ENCODE results near the gene SLCO4A1.

SLCO4A1 gene

GRCh38 chr20:62689861-62690260 is 47.6 kb downstream of the SLCO4A1 start:
- no peak for DNase-seq

GRCh38 chr20:62690261-62690820 is 48.0 kb downstream of the SLCO4A1 start:
- DNase-seq: no peak

DNA sequence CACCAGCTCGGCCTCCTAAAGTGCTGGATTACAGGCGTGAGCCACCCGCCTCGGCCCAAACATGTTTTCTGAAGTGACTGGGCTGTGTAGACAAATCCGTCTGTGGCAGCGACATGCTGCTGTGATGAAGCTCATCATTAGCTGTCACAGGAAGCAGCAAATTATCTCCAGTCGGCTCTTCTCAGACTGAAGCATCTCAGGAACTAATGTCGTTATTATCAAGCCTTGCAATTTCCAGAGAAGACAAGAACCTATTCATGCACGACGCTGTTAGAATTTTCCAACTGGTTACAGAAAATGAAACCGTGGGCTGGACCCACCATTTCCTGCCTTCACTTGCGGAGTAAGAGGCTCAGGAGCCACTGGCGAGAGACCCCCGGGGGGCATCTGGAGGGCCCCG is 49.2 kb downstream of the SLCO4A1 start:
- no peak for DNase-seq

DNA sequence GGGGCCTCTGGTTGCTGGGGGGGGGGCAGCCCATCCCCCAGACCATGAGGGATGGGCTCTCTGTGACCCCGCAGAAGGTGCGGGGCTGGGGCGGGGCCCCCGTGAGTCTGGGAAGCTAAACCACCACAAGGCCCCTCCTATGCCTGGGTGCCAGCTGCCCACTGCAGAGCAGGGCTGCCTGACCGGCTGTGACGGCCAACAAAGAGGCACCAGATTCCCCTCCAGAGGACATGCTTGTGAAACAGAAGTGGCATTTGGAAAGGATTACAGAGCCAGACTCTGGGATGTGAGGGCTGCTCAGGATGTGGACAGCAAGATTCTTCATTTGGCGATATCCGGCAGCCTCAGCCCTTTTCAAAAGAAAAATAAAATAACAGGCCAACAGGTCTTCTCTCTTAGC is 49.9 kb downstream of the SLCO4A1 start:
- DNase-seq: no peak

GRCh38 chr20:62692801-62693523 is 50.7 kb downstream of the SLCO4A1 start:
- no peak for DNase-seq

DNA sequence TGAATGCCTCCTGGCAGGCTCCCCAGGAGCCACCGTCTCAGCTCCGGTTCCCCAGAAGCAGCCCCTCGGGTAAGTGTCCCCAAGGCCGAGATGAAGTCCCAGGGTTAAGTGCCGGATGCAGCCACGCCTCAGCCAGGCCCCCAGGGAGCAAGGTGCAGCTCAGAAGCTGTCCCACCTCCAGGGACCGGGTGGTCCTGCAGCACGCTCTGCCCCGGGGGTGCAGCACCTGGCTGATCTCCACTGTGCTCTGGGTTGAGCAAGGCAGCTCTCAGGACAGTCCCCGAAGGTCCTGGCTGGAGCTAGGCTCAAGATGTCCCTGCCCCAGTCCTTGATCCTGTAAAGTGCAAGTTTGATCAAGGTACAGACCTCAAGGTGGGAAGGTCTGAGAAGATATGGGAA is 51.2 kb downstream of the SLCO4A1 start:
- DNase-seq: no peak

DNA sequence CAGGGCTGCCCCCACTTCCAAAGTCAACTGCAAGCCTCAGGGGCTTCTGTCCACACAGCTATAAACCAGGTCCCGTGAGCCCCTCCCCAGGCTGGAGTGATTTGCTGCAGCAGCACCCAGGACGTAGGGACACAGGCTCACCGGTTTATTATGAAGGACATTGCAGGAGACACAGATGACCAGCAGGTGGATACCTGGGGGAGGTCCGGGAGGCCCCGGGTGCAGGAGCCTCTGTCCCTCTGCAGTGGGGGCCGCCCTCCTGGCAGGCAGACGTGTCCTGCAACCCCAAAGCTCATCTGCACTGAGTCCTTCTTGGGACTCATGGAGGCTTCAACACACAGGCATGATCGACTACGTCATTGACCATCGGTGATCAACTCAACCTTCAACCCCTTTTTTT is 51.8 kb downstream of the SLCO4A1 start:
- no peak for DNase-seq

DNA sequence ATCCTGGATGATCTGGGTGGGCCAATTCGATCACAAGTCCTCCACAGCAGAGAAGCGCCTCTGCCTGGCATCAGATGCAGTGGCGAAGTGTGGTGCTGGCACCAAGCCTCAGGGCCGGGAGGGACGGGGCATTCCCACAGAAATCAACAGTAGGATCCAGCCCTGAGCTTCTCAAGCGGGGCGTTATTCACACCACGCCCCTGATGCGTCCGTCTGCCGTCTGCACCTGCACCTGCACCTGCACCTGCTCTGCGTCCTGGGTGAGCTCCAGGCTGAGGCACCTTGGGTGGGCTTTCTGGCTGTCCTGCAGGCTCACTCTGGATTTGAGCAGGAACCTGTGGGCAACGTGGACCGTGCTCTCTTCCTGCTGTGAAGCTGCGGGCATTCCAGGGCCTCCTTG is 52.6 kb downstream of the SLCO4A1 start:
- DNase-seq: no peak

- no peak for DNase-seq
Observed at GRCh38 chr20:62695448-62696414, 53.4 kb downstream of the SLCO4A1 start.

GRCh38 chr20:62696434-62696957 is 54.2 kb downstream of the SLCO4A1 start:
- DNase-seq: no peak

DNA sequence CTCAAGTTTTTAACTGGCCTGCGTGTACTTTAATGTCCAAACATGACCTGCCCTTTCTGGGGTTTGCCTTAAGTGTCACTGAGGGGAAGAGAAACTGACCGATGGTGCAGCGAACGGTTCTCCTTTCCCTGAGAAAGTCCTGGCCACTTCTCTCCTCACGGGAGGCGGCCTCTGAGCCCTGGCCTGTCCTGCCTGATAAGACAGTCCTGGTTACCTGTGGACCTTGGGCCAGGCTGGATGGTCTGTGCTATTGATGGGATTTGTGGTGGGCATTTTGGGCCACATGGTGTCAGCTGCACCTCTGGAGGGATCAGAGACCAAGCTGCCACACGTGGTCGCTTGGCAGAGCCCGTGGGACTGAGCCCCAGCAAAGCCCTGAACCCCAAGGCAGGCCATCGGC is 54.7 kb downstream of the SLCO4A1 start:
- no peak for DNase-seq

DNA sequence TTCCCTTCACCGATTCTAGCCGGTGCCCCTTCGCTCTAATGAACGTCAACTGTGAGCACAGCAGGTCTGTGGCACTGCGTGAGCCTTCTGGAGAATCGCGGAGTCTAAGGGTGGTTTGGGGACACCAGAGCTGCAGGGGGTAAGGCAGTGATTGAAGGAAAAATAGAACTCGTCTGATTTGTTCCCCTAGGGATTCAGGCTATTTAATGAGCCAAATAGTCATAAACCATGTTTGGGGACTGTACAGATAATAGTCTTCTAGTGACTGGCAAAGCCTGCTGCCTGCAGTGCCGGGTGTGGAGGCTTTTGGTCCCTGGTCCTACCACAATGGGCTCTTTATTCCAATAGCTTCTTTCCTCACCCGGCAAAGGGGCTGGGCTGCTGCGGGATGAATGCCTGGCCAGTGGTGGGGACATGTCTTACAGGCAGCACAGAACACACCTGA is 55.2 kb downstream of the SLCO4A1 start:
- no peak for DNase-seq

GRCh38 chr20:62698231-62698630 is 55.9 kb downstream of the SLCO4A1 start:
- DNase-seq: no peak

- no peak for DNase-seq
Observed at GRCh38 chr20:62699296-62699695, 57.0 kb downstream of the SLCO4A1 start.

DNA sequence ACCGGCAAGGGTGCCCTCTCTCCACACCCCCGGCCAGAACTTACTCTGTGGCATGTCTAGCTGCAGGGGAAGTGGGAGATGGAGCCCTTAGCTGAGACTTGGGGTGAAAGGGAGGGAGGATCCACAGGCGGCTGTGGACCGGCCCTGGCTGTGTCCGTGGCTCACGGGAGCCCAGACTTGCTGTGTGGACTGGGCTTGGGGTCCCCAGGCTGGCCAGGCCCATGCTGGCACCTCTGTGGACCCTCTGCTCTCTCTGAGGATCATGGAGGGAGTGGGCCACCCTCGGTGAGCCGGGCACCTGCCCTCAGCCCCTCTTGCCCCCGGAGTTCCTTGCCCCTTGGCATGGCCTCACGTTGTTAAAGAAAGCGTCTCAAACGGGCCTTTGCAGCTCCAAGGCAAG is 57.4 kb downstream of the SLCO4A1 start:
- no peak for DNase-seq

GRCh38 chr20:62700261-62700930 is 58.1 kb downstream of the SLCO4A1 start:
- DNase-seq: no peak

DNA sequence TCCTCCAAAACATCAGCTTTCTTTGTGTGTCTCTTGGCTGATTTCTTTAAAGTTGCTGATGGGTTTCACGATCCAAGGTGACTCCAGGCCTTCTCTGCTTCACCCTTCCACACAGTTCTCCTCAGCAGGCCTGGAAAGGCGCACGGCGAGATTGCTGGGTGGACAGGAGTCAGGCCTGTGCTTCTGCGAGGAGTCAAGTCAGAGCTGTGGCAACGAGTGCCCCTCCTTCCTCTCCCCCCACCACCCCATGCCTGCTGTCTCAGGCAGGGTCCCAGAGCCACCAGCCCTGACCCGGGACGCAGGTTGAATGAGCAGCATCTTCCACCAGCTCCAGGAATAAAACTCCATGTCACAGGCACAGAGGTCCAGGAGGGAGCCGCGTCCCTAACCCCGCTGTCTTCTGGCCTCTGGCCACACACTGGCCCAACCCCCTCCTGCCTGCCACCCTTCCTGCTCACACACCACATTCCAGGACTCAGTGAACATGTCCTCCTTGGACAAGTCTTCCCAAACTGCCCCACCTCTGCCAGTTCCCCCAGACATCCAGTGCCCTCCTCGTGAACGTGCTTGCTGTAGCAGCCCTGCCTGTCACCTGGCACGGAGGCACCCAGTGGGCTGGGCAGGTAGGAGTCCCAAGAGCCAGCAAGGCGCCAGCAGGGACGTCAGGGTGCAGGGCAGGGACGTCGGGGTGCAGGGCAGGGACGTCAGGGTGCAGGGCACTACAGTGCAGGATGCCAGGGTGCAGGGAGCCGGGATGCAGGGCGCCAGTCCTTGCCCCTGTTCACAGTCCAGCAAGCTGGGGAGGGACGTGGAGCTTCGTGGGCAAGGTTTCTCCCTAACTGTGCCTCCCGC is 59.1 kb downstream of the SLCO4A1 start:
- DNase-seq: no peak

DNA sequence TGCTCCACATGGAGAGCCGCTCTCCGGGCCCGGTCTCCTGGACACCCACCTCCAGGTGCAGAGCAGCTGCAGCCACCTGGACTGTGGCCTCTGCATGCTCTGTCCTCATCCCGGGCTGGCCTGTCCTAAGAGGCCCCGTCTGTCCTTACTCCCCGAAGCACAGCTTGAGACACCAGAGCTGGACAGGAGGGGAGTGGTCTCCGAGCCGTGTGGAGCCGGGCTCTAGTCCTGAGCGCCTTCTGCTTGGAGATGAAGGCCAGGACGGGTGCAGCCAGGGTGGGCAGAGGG is 59.7 kb downstream of the SLCO4A1 start:
- no peak for DNase-seq

- DNase-seq: no peak
Observed at GRCh38 chr20:62702895-62703852, 60.9 kb downstream of the SLCO4A1 start.

GRCh38 chr20:62703853-62704228 is 61.5 kb downstream of the SLCO4A1 start:
- no peak for DNase-seq

DNA sequence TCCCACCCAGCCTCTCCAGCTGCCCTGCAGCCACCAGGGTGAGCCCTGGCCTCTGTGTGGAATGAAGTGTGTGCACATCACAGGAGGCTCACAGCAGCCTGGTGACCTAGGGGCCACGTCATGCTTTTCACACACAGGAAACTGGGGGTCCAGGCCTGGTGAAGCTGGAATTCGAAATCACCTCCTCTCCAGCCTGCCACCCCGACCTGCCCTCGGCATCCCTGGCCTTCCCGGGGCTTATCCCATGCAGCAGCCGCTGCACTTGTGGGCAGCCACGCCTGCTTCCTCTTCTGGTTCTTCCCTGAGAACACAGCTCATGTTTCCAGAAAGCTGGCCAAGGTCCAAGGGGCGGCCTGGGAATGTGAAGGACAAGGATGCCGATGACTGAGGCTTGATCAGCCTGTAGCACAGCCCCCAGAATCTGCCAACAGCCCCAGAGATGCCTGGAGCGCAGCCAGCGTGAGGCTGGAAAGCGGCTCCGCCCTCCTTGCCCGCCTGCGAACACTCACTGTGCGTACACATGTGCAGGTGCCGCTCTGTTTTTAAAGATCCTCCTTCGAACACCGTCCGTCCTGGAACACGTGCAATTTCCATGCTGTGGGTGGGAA is 62.1 kb downstream of the SLCO4A1 start:
- DNase-seq: no peak
